Fibroblast of peridontal ligament (primary cell): ENCODE data around the gene NFATC3.

Source experiments
- DNase-seq: peaks from one replicate; pipeline ENCODE4 v3.0.0-alpha.2; 2010; ENCODE audit errors: extremely low read depth

The NFATC3 gene

DNA sequence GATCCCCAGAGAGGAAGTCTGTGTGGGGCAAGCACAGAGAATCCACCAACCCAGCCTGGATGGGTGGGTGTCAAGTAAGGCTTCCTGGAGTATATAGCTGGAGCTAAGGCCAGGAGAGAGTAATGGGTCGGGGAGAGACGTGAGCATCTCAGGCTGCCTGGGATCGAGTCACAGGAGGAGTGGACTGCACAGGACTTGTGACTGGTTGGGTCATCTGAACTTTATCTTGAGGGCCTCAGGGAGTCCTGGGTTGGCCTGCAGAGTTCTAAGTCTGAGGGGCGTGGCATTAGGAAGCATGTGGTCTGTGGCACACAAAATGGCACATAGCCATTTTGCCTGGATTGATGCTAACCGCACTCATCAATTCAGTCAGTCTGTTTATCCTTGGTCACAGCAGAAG lies 161.5 kb downstream of the NFATC3 start:
- peak; percentile 71 for DNase-seq

- DNase-seq, result no peak
These were observed 162.2 kb downstream of the NFATC3 start for GRCh38 chr16:68247400-68247799.

DNA sequence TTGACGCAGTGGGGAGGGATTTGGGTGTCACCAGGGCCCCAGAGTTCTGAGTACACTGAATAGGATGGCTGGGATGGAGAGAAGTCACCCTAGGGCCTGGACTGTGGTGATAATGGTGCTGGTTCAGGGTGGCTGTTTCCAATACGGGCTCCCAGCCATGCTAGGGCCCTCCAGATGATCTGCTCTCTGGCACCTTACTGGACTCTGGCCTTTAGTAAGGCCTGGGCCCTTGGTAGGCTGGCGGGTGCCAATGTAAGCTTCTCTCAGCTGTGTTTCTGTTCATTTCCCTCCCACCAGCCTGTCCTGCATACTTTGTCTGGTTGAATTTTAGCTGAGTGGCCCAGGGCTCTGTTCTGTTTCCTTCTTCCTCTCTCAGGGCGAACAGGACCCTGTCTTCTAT lies 162.8 kb downstream of the NFATC3 start:
- DNase-seq, result no peak

DNA sequence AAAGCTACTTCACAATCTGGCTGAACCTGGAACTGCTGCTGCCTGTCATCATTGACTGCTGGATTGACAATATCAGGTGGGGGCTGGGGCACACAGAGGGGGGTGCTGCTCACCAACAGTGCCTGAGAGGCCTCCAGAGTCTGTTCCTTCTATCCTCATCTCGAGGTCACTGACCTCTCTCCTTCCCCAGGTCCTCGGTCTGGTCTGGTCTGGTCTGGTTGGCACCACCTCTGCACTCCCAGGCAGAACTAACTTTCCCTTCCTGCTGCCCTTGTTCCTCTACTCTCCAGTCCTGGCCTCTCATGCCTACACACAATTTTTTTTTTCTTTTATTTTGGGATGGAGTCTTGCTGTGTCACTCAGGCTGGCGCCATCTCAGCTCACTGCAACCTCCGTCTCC lies 164.2 kb downstream of the NFATC3 start:
- DNase-seq, result no peak

- no peak for DNase-seq
These were observed 165.8 kb downstream of the NFATC3 start for GRCh38 chr16:68250951-68251350.

DNA sequence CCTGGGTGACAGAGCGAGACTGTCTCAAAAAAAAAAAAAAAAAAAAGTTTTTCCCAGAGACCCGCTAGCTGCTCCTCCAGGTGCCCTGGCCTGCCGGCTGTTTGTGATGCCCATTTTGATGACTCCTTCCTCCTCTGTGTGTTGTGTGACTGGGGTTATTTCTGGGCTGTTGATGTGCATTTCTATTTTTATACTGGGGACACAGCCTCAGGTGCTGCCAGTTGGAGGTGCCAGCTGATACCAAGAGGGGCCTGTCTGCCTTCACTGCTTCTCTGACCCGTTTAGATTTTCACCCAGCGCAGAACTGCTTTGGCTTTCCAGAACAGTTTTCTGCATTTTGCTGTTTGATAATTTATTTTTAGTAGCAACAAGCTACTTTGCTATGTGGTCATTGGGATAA lies 166.7 kb downstream of the NFATC3 start:
- no peak for DNase-seq

- DNase-seq, result no peak
These were observed 167.2 kb downstream of the NFATC3 start for GRCh38 chr16:68252383-68252782.

GRCh38 chr16:68253721-68254120 lies 168.6 kb downstream of the NFATC3 start:
- no peak for DNase-seq

- DNase-seq, result no peak
These were observed 170.5 kb downstream of the NFATC3 start for GRCh38 chr16:68255712-68256111.

DNA sequence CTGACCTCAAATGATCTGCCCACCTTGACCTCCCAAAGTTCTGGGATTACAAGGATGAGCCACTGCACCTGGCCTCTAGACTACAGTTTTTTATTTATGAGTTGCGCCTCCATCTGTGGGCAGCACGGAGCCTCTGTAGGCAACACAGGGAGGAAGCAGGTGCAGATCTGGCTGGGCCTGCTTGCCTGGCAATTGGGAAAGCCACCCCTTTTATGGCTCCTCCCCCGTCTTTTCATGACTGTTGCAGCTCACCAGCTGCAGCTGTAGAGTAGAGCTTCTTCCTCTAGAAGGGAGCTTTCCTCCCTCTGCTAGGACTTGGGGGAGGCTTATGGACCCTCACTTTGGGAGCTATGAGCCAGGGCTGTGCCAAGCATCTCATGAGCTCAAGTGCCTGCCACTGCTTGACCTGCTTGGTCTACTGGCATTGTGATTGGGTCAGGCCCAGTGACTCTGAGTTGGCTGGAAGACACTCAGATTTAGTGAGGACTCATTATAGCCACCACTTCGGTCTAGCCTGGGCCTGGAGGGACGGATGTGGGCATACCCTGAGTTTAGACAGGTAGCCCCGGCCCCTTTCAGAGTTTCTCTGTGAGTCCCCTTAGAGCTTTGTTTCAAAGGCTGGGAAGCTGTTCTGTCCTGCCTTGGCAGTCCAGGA lies 172.2 kb downstream of the NFATC3 start:
- no peak for DNase-seq

GRCh38 chr16:68257906-68258800 lies 173.0 kb downstream of the NFATC3 start:
- DNase-seq, result peak; percentile 53

- no peak for DNase-seq
These were observed 174.0 kb downstream of the NFATC3 start for GRCh38 chr16:68259007-68259825.

GRCh38 chr16:68263559-68264127 lies 178.5 kb downstream of the NFATC3 start:
- no peak for DNase-seq

GRCh38 chr16:68264128-68265077 lies 179.2 kb downstream of the NFATC3 start, which contains the start of gene SLC7A6:
TSS of gene SLC7A6 (plus strand) at chr16:68264526. CDS start at chr16:68274727, 10,201 bp downstream.
- peak; percentile 57 for DNase-seq

DNA sequence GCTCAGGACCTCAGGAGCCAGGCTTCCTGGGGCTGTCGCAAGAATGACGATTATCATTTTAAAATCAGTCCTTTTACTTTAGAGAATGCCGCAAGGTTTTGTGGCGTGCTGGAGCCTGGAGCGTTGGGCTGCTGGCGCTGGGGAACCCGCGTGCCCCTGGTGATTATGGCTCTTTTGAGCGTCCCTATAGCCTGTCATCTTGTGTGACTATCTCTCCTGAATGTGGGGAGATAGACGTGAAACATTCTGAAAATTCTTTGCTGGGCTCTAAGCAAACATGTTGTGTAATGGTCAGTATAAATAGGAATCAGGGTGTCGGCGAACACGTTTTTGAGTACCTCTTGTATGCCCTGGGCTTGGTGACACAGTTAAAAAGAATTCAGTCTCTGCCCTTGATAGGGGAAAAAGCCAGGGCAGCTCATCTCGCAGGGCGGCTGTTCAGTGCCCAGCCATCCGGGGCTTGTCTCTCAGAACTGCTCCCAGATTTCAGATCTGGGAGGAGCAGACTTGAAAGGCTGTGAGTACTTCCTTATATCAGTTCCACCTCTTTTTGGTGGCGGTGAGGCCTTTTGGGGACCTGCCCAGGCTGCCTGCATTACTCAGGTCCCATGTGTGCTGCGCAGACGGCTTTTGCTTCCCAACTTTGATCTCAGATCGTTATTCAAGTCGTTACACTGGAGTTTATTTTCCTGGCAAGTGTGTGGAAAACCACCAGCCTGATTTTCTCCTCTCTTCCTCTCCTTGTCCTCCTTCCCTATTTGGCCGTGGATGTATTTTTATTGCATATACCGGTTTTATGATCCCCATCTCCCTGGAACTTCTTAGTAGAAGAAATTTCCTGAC lies 180.1 kb downstream of the NFATC3 start:
- DNase-seq, result peak; percentile 56

DNA sequence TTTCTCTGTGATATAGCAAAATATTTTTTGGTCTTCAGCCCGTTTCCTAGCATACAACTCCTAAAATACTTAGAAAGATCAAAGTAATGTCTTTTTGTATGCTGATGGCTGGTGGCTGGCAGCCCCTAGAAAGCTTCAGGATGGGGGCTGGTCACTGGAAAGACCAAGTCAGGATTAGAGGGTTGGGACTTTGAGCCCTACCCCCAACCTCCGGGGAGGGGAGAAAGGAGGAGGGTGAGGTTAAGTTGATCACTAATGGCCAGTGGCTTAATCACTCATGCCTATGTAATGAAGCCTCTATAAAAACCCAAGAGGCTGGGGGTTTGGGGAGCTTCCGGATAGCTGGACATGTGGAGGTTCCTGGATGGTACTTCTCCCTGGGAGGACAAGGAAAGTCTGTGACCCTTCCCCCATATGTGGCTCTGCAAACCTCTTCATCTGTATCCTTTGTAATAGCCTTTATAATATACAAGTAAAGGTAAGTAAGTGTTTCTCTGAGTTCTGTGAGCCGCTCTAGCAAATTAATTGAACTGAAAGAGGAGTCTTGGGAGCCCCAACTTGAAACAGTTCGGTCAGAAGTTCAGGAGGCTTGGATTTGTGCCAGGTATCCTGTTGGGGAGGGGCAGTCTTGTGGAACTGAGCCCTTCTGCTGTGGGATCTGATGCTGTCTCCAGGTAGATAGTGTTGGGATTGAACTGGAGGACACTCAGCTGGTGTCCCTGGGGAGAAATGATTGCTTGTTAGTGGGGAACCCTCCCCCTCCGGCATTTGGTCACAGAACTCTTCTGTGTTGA lies 182.6 kb downstream of the NFATC3 start:
- DNase-seq, result no peak

DNA sequence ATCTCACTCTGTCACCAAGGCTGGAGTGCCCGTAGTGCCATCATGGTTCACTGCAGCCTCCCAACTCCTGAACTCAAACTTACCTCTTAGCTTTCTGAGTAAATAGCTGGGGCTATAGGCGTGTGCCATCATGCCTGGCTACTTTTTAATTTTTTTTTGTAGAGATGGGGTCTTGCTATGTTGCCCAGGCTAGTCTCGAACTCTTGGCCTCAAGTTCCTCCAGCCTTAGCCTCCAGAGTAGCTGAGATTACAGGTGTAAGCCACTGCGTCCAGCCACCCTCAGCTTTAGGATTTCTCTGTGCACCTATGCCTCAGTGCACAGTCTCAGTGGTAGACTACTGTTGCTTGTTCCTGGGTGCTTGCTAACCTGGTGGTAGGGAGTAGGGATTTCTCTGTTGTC lies 184.6 kb downstream of the NFATC3 start:
- DNase-seq, result no peak

- no peak for DNase-seq
These were observed 185.2 kb downstream of the NFATC3 start for GRCh38 chr16:68270353-68270752.
